ENCODE measurements around the gene BAD.

The BAD gene

DNA sequence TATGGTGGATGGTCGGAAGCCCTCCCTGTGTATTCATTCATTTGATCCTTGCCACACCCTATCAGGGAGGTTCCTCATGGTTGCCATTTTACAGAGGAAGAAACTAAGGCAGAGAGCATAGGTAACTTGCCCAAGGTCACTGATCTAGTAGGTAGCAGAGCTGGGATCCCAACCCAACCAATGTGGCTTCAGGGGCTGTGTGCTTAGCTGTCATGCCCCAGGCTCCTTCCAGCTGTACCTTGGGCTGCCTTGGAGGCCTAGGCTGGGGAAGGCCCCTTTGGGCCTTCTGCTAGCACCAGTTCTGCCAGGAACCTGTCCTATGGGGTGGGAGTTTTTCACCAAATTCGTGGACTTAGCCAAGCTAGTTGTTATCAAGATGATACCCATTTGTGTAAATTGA, 8.6 kb downstream of the BAD start:
- DNase-seq (ENCODE audit: low read depth) = no peak

DNA sequence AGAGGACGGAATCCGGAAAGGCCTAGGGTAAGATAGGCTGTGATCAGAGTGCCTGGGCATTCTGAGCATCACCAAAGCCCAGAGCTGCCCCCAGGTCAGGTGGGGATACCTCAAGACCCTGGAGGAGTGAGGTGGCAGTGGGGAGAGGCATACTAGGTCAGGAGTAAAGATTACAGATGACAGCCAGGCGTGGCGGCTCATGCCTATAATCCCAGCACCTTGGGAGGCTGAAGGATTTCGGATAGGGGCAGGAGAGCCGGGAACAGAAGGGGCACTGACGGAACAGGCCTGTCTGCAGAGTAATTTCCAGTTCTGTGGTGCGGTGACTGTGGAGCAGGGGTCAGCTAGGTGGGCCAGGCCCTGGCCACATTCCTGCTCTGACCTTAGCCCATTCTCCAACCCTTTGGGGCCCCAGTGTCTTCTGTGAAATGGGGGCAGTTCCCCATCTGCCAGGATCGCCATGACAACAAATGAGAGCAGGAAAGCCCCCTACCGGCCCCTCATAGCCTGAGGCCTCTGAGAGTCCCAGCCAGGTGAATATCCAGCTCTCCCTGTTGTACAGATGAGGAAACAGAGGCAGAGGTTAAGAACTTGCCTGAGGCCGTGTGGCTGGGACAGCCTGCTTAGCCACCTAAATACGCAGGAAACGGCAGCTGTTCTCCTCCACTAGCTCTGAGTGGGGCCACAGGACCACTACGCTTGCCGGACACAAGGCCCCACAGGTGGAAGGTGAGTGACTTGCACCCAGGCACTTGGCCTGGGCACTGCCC, 9.2 kb downstream of the BAD start:
- DNase-seq (ENCODE audit: low read depth) = no peak

DNA sequence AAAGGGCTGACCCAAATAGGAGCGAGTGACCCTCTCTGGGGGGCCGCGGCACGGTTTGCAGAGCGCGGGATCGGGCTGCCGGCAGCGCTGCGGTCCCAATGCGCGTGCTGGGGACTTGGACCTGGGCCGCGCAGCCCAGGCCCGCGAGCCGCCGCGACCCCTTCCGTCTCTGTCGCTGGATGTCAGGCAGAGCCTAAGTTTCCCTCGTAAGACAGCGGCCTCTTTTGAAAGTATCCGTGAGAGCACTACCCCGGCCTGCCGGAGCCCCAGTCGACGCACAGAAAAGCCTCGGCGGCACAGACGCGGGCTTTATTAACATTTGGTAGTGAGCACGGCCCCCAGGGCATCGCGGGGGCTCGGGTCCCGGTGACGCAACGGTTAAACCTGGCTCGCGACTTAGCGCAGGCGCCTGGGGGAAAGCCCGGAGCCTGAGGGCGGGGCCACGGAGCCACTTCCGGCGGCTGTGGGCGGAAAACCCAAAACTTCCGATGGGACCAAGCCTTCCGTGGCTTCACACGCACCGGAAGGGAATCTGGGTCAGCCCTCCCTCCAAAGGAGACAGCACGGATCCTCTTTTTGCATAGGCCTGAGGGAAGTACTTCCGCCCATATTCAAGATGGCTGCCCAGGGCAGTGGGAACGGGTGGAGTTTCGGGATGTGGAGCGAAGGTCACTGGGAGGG, 14.8 kb downstream of the BAD start:
- DNase-seq (ENCODE audit: low read depth) = peak; percentile 94

DNA sequence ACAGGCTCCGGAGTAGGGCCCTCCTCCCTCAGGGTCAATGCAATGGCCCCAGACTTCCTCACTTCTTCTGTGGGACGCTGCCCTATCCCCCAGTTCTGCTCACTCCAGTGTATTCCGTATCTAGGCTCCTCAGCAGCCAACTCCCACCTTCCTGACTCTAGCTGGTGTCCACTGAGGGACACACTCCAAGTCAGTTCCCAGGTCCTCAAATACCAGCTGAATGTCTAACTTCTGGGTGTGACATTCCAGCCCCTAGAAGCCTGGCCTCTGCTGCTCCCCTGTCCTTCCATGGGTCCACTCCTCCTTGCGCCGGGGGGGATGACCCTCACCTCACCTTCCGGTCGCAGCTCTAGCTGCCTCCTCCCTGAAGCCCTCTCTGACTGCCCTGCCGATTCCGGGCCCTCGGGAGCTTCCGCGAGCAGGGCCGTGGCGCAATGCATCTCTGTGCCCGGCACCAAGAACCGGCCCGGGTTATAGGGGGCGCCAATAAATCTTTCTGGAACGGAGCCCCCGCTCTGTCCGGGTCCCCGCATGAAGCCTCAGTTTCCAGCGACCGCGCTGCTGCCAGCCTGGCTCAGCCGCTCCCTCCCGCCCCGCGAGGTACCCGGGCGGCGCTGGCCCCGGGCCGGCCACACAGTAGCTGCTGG, 15.4 kb downstream of the BAD start:
- peak; percentile 26 for DNase-seq (ENCODE audit: low read depth)

DNA sequence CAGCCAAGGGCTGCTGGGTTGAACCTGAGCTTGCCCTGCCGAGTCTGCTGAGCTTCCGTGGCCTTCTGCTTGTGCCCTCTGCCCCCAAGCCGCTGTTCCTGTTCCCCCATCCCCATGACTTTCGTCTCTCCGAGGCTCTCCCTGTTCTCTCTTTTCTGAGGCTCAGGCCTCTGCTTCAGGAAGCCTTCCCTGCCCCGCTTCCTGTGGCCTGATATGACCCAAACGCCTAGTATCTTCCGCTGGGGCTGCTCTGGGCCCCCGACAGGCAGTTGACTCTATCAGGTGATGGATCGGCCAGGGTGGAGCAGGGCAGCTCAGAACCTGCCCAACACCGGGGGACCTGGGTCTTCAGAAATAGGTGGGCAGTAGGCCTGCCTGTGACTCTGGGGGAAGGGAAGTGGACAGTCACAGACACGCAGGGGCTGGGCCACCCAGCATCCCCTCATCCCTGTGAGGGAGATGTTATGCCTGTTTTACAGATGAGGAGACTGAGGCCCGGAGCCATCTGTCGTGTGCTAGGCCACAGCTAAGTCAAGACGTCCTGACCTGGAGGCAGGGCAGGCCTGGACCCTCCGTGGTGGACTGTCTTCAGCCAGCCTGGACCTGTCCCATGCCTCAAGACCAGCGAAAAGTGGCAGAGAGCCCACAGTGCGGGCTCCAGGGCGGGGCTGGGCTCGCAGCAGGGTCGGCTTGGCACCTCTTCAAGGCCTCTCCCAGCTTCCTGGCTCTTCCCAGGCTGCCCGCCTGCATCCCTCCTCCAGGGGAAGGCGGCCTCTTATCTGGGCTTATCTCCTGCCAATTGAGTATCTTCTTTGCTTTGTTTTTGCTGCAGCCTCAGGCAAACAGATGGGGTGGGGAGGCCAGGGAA, 16.2 kb downstream of the BAD start:
- no peak for DNase-seq (ENCODE audit: low read depth)

DNA sequence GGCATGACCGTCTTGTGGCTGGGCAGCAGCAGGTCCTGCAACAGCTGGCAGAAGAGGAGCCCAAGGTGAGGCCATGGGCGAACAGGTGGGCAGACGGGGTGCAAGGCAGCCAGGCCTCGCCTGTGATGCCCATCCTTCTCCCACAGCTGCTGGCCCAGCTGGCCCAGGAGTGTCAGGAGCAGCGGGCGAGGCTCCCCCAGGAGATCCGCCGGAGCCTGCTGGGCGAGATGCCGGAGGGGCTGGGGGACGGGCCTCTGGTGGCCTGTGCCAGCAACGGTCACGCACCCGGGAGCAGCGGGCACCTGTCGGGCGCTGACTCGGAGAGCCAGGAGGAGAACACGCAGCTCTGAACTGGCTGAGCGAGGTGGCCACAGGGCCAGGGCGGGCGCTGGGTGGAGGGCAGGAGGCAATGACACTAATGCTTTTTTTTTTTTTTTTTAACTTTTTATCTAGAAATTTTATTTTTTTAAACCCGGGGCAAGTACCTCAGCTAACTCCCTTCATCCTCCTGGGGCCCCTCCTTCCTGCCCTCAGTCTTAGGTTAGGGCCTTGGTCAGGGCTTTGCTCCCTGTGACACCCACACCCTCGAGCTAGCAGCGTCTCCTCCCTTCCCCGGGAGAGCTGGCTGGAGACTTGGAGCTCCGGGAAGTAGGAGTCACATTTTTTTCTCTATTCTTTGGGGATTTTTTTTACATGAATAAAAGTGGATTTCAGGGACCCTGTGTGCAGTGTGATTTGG, 17.1 kb downstream of the BAD start:
- no peak for DNase-seq (ENCODE audit: low read depth)

DNA sequence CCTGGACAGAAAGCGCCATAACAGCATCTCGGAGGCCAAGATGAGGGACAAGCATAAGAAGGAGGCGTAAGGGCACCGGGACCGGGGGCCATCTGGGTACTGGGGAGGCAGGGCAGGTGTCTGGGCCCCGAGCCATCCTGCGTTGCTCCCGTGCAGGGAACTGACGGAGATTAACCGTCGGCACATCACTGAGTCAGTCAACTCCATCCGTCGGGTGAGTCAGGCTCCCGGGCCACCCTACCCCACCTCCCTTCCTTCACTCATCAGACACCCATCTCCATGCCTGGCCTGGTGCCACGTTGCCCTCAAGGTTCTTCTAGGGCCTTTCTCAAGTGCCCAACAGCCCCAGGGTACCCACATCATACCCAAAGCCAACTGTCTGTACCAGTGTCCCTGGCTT, 18.1 kb downstream of the BAD start:
- no peak for DNase-seq (ENCODE audit: low read depth)

DNA sequence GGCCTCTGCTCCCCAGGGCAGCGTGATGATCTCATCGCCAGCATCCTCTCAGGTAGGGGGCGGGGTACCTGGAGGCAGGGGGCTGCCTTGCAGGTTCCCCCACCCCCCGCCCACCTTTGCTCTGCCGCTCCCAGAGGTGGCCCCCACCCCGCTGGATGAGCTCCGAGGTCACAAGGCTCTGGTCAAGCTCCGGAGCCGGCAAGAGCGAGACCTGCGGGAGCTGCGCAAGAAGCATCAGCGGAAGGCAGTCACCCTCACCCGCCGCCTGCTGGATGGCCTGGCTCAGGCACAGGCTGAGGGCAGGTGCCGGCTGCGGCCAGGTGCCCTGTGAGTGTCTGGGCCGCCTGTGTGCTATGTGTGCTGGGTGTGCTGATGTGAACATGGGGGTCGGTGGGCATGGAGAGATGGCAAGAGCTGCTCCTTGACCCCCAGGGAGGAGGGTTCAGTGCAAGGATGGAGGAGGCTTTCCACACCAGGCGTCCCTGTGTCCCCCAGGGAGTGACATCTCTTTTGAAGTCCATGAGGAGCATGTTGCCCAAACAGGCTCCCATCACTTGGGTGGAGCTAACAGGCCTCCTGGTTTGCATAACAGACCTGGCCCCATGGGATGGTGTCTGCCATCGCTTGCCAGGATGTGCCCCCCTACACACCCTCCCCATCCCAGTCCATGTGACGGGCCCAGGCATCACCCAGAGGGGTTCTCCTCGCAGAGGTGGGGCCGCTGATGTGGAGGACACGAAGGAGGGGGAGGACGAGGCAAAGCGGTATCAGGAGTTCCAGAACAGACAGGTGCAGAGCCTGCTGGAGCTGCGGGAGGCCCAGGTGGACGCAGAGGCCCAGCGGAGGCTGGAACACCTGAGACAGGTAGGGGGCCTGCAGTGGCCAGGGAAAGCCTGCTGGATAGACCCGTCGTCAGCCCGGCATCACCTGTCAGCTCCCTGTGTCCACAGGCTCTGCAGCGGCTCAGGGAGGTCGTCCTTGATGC, 19.0 kb downstream of the BAD start:
- DNase-seq (ENCODE audit: low read depth) = no peak

DNA sequence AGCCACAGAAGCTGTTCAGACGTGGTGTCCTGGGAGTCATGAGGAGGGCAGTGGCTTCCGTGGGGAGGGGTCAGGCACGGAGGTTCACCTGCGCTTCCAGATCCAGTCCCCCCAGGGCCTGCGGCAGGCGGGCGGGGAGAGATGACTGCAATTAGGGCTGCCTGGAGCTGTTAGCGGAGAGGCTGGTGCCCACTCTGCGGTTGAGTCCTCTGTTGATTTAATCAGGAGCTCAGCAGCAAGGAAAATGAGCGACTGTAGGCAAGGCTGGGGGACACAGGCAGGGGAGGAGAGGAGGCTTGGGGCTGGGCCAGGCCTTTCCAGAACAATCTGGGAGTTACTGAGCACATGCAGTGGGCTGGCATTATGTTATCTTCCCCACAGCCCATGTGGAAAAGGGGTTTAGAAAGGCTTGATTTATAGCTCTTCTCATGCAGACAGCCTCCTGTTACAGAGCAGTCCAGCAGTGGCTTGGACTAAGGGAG, 20.1 kb downstream of the BAD start:
- no peak for DNase-seq (ENCODE audit: low read depth)

DNA sequence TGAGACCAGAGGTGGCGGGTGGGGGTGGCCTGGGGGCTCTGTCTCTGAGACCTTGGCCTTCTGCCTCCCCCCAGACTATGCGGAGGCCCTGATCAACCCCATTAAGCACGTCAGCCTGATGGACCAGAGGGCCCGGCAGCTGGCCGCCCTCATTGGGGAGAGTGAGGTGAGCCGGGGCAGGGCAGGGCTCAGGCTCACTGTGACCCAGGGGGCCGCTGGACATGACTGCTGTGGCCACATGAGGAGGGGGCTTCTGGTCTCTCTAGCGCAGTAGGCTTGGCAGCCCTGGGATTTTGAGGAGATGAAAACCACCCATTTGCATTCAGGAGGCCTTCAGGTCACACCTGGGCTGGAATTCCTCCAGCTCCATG, 20.5 kb downstream of the BAD start:
- DNase-seq (ENCODE audit: low read depth) = no peak

DNA sequence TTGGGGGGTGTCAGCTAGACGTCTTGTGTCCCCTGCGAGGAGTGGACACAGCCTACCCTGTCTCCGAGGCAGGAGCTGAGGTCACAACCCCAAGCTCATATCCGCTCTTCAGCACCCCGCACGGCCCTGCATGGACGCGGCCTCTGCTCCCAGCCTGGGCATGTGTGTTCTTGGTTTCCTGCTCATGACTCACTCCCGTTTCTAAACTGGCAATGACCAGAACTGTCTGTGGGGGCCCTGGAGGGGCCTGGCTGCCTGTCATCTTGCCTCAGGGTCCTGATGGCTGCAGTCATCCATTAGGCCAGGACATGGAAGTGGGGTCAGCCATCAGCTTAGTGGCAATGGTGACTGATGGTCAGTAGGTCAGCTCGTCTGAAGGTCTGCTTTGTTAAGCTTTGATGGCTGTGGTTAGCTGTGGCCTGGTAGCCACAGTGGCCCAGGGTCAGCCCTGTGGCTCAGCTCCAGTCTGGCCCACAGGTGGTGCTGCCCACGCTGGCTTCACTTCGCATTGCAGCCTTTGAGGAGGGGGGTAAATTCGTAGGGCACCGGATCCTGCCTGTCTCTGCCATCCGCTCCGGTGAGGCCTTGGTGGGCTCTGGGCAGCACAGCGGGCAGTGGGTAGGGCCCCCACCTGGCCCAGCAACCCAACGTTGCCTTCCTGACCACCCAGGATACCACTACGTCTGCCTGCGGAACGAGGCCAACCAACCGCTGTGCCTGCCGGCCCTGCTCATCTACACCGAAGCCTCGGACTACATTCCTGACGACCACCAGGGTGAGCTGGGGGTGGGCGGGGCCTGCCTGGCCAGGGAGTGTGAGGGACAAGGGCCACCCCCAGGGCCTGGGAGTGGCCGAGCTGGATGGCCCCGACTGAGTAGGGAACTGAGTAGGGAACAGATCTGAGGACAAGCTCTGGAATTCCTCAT, 21.2 kb downstream of the BAD start:
- no peak for DNase-seq (ENCODE audit: low read depth)

DNA sequence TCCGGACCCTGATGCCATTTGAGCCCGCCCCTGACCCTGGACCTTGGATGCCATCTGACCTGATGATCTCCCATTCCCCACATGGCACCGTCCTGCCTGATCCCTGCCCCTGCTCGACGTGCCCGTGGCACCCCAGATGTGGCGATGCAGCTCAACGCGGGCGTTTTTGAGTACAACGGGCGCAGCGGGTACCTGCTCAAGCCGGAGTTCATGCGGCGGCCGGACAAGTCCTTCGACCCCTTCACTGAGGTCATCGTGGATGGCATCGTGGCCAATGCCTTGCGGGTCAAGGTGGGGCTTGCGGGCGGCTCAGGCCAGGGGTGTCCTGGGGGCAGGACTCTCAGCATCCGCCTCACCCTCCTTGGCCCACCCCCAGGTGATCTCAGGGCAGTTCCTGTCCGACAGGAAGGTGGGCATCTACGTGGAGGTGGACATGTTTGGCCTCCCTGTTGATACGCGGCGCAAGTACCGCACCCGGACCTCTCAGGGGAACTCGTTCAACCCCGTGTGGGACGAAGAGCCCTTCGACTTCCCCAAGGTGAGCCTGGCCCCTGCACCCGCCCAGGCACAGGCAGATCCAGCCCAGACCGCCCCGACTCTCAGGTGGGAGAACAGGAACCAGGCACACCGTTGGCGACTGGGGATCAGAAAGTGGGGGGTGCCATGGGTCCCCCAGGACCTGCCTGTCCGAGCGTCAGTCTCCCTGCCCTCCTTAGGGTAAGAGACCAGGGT, 22.0 kb downstream of the BAD start:
- DNase-seq (ENCODE audit: low read depth) = no peak

DNA sequence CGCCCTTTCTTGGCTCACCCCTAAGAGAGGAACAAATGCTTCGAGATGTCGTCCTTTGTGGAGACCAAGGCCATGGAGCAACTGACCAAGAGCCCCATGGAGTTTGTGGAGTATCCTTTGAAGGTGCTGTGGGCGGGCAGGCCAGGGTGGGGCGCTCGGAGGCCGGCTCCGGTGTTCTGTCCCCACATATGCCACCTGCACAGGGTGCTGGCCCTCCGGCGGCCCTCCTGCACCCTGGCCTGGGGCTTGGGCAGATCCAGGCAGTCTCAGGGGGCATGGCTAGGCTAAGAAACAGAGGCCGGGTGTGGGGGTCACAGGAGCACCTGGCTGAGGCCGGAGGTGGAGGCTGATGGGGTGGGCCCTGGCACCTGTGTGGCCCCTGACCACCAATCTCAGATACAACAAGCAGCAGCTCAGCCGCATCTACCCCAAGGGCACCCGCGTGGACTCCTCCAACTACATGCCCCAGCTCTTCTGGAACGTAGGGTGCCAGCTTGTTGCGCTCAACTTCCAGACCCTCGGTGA, 22.8 kb downstream of the BAD start:
- DNase-seq (ENCODE audit: low read depth) = no peak

DNA sequence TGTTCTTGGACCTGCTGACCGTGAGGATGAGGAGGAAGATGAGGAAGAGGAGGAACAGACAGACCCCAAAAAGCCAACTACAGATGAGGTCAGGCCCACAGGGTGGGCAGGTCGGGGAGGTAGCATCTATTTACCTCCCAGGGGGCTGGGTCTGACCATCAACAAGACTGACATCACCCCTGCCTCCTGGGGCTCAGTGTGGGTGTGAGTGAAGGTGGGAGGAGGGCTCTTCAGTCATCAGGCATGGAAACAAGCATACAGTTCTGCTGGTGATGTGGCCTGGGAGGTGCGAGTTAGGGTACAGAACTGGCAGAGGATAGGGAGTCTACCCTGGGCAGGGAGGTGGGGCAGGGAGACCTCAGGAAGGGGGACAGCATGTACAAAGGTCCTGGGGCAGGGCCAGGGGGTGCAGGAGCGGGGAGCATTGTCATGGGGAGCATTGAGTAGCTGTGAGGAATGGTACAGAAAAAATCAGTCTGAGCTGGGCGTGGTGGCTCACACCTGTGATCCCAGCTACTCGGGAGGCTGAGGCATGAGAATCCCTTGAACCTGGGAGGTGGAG, 24.2 kb downstream of the BAD start:
- no peak for DNase-seq (ENCODE audit: low read depth)

DNA sequence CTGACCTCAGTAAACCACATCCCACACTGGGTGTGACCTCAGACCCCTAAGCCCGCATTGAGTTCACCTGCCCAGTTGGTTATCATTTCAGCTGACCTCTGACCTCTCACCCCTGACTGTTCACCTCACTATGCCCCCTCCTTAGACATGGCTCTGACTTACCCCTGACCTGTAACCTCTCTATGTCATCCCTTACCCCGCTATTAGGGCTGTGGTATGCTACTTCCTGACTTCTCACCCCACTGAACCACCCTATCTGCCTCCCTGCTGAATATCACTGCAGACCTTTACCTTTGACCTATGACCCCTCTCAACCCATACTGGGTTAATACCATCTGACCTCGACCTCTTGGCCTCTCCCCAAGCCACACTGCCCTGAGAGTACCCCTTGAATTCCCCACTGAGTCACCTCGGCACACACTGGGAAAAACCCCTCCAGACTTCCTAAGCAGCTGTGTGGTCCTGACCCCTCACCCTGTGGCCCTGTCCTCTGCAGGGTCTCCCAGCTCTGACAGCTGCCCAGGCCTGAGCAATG, 24.9 kb downstream of the BAD start:
- no peak for DNase-seq (ENCODE audit: low read depth)

DNA sequence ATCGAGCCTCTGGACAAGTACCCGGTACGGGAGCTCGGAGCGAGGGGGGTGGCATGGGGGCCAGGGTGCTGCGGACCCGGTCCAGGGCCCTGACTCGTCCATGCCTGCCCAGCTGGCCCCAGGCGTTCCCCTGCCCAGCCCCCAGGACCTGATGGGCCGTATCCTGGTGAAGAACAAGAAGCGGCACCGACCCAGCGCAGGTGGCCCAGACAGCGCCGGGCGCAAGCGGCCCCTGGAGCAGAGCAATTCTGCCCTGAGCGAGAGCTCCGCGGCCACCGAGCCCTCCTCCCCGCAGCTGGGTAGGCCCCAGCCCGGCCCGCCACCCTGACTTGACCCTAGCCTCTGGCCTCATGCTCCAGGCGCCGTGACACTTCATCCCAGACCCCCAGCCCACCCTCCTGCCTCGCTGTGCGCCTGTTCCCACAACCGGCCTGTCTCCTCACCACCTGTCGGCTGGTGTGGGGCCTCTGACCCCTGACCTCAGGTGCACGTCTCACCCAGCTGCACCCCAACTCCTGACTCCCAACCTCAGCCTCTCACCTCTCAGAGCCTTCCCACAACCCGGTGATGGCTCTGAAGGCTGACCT, 25.4 kb downstream of the BAD start:
- no peak for DNase-seq (ENCODE audit: low read depth)

DNA sequence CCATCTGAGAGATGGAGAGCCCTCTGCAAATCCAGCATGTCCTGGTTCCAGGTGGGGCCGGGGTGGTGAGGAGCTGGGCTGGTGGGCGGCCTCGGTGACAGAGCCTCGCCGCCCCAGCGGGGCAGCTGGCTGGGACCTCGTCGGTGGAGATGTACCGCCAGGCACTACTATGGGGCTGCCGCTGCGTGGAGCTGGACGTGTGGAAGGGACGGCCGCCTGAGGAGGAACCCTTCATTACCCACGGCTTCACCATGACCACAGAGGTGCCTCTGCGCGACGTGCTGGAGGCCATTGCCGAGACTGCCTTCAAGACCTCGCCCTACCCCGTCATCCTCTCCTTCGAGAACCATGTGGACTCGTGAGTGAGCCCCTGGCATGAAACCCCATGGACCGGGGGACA, 26.1 kb downstream of the BAD start:
- no peak for DNase-seq (ENCODE audit: low read depth)
